Heart left ventricle (tissue), 13 donors: ENCODE measurements around the gene FBF1.

Experiments
- CTCF ChIP-seq, 12 donors: fragments of 200-600 bp; sonication (generic) in 4 of 12; IDR thresholded peaks; one replicate each; pipeline versions ENCODE4 v1.5.0 to v1.8.0; 2018 to 2022; ENCODE audit warnings: antibody characterized with exemption in 12 of 12, mild to moderate bottlenecking in 5 of 12
- POLR2A ChIP-seq, 2 donors: fragments of 450-650 bp; IDR thresholded peaks; one replicate each; pipeline ENCODE4 v1.6.1; 2017; ENCODE audit warnings: antibody characterized with exemption in 2 of 2, mild to moderate bottlenecking in 2 of 2, moderate library complexity in 2 of 2
- donor health status: ischemic (EF 13 %, LVEDD 7.1; RV severe dilation, severe dysfunction).
- donor health status: DM: no; HTN: yes; CAD: no.
- donor health status: DM: no; HTN: no; CAD: no.
- donor health status: ischemic (EF 25% LVEDD 6.9; RV normal size, moderate dysfunction).
- donor health status: ischemic (EF 25% LVEDD 5.7; RV mildly dilated, moderate dysfunction).
- donor health status: ischemic (EF 35%, LVEDD 5.7; RV mildly dilated, moderate dysfunction).
- donor health status: nonischemic (EF 11% LVEDD 7.7; RV severe dilation, severe dysfunction).
- donor health status: DM: yes; HTN: yes; CAD: no.
- donor health status: PGD.
- donor health status: ischemic (EF 29% LVEDD 5.4; RV normal size, mild dysfunction).
- donor health status: nonischemic (EF 23%, LVEDD 6.1; RV moderate dilation, normal function).

DNA sequence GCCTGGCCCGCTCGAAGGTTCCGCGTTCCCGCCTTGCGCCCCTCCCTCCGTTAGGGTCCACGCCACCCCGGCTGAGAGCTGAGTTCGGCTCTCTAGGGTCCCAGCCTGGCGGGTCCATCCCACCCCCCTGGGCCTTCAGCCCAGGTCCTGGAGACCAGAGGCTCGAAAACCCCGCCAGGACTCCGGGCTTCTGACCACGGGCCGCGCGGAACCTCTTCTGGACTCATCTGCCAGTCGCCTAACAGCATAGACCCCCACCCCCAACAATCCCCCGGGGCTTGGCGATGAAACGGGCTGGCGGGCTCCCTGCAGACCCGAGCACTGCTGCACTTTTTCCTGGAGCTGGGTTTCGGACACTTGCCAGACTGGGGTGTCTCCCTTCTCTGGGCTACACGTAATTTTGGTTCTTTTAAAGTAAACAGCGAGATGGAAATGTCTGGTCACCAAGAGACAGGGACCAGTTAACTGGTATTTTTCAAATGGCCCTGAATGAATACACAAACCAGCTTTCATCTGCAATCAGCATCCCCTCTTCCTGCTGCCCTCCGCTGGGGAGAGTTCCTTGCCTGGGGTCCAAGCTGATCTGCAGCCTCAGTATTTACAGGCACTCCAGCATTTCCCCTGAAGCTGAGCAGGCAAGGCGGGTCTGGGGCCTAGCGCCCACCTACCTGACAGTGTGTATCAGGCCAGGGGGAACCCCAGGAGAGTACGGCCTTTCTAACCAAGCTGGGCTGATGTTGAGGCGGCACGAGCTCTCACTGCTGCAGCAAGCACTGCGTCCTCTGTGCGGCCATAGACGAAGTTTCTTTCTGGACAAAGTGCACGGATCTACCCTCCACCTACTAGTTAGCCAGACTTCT lies 43.5 kb downstream of the FBF1 start:
- TF ChIP-seq CTCF (IDR thresholded peaks at IDR 0.05), result no peak
- no peak for TF ChIP-seq POLR2A (IDR thresholded peaks at IDR 0.05)
